ENCODE data around the gene HAS3.

DNA sequence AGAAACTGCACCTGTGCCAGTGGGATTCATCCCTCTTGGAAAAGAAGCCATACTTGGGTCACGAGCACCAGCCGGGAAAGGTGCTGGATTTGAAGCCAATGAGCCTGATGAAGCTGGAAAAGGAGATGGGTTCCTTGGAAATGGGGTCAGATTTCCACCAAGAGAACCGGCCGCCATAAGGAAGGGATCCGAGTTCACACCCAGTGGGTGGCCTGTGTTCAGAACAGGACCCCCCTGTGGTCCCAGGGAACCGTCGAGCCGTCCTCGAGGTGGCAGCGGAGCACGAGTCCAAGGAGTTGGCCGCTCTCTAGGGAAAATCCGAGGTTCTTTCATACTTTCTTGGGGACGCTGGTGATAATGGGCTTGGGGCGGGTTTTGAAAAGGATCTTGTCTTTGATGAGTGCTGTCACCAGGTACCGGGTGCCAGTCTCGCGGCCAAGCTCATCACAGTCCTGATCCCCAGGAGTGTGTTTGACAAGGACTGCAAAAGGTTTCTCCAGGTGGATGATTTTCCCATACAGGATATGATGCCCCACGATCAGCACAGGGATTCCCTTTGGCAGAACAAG lies 14.7 kb downstream of the HAS3 start:
- no peak for TF ChIP-seq CTCF (IDR thresholded peaks at IDR 0.05 in 2 of 3, conservative IDR thresholded peaks at IDR 0.05 in 1 of 3; ENCODE audit: borderline replicate concordance in 1 of 3, insufficient read depth in 1 of 3, low read depth in 2 of 3, low read length in 2 of 3)
- no peak for TF ChIP-seq POLR2A (IDR thresholded peaks at IDR 0.05; ENCODE audit: borderline replicate concordance, extremely low read depth, insufficient read depth, insufficient read length)
- TF ChIP-seq EZH2 (IDR thresholded peaks at IDR 0.05) = no peak
- TF ChIP-seq CEBPB (IDR thresholded peaks at IDR 0.05; ENCODE audit: low read depth) = no peak
- no peak for TF ChIP-seq RAD21 (IDR thresholded peaks at IDR 0.05; ENCODE audit: low read depth)
- no peak for TF ChIP-seq ZBTB33 (IDR thresholded peaks at IDR 0.05; ENCODE audit: extremely low read depth, insufficient replicate concordance, low read length)
- no peak for TF ChIP-seq ELF1 (IDR thresholded peaks at IDR 0.05; ENCODE audit: borderline replicate concordance, low read depth)
- TF ChIP-seq MAX (IDR thresholded peaks at IDR 0.05) = no peak

All from HCT116 (cell line).